NCI-H345 treated with DMSO at 0.1 percent for 48 hours (cell line): ENCODE measurements around the gene GPR149.
"Not testable (repeated sequence)": the region's sequence is repeated elsewhere in the genome, so short reads cannot be mapped to it uniquely, and the experiment has no call there.

ENCODE experiments used
- DNase-seq: peaks from one replicate; lab custom pipeline; 2025; ENCODE audit not compliant: unreplicated experiment; lab: John Stamatoyannopoulos, UW

GPR149 gene, protein sequence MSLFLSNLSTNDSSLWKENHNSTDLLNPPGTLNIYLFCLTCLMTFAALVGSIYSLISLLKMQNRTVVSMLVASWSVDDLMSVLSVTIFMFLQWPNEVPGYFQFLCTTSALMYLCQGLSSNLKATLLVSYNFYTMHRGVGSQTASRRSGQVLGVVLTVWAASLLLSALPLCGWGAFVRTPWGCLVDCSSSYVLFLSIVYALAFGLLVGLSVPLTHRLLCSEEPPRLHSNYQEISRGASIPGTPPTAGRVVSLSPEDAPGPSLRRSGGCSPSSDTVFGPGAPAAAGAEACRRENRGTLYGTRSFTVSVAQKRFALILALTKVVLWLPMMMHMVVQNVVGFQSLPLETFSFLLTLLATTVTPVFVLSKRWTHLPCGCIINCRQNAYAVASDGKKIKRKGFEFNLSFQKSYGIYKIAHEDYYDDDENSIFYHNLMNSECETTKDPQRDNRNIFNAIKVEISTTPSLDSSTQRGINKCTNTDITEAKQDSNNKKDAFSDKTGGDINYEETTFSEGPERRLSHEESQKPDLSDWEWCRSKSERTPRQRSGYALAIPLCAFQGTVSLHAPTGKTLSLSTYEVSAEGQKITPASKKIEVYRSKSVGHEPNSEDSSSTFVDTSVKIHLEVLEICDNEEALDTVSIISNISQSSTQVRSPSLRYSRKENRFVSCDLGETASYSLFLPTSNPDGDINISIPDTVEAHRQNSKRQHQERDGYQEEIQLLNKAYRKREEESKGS

GRCh38 chr3:154430014-154430413, at the start of gene GPR149:
Gene GPR149, minus strand, starts transcription at chr3:154430190. Its CDS starts 575 bp downstream, at chr3:154429615.
- DNase-seq: no peak

- no peak for DNase-seq
These were observed 43.8 kb upstream of the GPR149 start for GRCh38 chr3:154473769-154474168.

DNA sequence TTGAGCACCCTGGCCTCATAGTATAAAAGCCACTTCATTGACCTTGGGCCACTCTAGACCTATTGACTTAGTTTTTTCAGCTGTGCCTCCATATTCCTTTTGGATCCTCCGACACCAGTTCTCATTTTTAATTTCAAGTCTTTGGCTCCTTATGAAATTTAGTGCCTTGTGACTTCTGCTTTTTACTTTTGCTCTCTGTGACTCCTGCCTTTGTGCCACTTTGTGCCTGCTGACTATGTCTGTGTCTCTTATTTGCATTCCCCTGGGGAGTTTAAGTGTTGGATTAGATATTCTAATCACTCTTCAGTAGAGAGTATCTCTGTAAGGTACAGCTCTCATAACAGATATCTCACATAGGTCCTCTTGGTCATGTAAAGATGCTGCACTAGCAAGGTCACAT, 39.6 kb upstream of the GPR149 start:
- no peak for DNase-seq

DNA sequence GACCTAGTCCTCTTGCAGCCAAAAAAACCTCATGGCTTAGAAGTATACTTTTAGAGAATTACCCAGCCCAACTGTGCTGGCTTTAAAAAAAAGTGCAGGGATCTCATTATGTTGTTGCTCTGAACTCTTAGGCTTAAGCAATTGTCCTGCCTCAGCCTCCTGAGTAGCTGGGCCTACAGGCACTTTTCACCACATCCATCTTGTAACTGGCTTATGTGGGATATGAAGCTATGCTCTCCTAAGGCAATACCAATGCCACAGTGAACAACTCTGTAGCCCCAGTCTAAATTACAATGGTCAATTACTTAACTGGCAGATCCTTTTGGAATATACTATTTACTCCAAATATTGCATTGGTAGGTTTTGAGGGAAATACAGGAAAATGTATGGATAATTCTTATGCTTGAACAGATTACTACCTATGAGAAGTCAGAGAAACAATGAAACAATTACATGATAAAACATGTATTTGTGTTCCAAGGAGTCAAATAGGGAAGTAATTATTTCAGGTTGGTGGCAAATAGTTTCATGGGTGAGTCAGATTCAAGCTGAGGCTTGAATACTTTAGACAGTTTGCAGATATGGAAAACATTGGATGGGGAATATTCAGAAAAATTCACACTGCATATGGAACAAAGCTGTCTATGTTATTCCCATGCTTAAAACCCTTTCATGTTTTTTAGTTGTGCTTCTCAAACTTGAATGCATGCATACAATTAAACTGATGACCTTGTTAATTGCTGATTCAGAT, 34.6 kb upstream of the GPR149 start:
- DNase-seq: no peak

DNA sequence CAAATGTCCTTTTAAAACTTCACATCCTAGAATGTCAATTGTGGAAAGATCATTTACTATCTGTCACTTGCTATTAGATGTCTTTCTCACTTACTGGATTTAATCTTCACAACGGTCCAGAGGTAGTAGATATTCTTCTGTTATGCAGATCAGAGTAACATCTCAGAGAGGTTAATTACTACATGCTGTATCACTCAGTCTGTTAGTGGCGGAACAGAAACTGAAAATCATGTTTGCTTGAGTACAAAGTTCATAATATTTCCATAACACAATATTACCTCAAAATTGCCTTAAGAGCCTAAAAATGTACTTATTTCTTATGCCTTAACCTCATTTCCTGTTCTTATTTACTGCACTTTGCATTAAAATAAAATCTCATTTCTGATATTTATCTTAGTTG, 28.6 kb upstream of the GPR149 start:
- no peak for DNase-seq

DNA sequence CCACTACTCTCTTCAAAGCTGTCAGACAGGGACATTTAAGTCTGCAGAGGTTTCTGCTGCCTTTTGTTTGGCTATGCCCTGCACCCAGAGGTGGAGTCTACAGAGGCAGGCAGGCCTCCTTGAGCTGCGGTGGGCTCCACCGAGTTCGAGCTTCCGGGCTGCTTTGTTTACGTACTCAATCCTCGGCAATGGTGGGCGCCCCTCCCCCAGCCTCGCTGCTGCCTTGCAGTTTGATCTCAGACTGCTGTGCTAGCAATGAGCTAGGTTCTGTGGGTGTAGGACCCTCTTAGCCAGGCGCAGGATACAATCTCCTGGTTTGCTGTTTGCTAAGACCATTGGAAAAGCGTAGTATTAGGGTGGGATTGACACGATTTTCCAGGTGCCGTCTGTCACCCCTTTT, 9.1 kb upstream of the GPR149 start:
- not testable (repeated sequence) for DNase-seq

GRCh38 chr3:154431043-154431442, 1.1 kb upstream of the GPR149 start:
- DNase-seq: no peak

- DNase-seq: no peak
These were observed 1.4 kb downstream of the GPR149 start for GRCh38 chr3:154428286-154429206.

- DNase-seq: no peak
These were observed 2.2 kb downstream of the GPR149 start for GRCh38 chr3:154427685-154428285.

DNA sequence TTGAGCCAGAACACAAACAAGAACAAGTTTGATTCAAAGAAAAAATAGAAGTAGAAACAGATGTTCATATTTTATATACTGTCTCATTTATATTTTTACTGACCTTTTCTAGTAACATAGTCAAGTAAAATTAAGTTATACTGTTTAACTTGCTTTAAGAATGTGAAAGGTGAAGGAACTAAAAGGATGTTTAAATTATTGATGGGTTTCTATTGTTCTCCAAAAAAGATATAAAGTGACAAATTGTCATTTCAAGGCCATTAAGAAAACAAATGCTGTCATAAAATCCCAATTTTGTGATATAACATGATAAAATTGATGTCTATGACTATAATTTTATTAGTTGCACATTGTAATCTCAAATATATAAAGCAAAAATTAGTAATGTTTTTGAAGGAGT, 7.3 kb downstream of the GPR149 start:
- DNase-seq: no peak

- no peak for DNase-seq
These were observed 8.9 kb downstream of the GPR149 start for GRCh38 chr3:154421083-154421482.

DNA sequence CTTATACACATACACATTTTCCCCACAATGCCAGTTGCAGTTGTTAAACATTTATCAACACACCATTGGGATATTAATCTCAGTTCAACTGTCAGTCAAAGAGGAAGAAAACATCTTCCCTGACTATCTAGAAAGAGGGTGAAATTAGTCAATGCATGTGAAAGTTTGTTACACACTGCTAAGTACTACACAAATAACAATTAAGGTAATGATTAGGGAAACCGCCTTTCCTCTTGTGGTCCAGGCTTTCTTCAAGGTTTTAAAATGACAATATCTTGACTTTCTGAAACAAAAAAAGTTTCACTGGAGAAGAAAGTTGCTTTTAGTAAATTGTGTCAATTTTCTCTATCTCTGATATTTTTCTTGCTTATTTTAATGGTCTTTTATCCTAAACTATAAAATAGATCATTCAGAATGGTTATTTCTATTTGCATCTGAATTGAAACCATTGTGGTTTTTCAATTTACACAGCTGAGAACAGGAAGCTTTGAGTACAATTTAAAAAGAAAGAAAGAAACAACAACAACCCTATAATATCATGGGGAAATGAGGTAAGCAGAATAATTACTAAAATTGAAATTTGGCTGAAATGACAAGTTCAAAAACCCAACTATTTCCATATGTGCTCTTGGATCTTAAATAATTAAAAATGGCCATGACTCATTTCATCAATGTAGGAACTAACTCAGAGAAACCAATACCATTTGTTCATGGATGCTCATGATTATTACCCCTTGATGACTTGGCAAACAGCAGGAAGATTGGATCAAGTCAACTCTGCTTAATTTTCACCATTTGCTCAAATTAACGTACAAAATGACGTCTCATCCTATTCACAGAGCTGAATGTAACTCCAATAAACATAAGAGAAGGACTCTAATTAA, 31.7 kb downstream of the GPR149 start:
- no peak for DNase-seq

GRCh38 chr3:154389861-154390260, 40.1 kb downstream of the GPR149 start:
- no peak for DNase-seq

DNA sequence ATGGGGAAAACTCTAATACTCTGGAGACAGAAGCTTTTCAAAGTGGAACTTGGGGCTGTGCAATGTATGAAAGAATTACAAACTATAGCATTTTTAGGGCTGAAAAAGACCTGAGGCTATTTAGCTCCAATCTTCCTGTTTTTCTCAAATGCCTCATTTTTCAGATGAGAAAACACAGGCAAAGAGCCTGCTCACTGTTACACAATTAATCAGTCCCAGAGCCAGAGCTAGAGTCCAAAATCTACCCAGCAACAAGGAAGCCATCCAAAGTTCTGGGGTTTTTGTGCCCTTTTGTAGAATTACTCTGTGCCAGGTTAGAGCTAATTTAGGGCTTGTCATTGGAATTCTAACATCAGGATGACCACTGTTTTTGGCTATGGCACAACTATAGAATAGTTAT, 45.5 kb downstream of the GPR149 start:
- no peak for DNase-seq

- DNase-seq: no peak
These were observed 51.7 kb downstream of the GPR149 start for GRCh38 chr3:154378311-154378710.

DNA sequence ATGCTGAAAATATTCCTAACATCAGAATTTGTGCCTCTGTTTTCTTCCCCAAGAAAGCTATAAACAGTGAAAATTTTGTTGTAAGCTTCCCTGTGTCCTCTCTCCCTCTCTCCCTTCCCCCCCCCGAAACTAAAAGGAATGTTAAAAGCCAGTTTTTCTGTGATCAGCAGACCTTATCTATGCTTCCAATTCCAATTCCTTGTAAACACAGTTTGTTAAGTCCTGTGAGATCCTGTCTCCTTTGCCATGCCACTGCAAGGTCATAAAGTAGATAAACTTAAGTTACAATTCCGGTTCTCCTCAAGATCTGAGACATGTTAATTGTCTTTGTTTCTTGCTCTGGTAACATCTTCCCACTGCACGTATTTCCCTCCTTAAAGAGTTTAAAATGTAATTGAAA, 62.8 kb downstream of the GPR149 start:
- no peak for DNase-seq

- DNase-seq: no peak
These were observed 65.1 kb downstream of the GPR149 start for GRCh38 chr3:154364849-154365248.

DNA sequence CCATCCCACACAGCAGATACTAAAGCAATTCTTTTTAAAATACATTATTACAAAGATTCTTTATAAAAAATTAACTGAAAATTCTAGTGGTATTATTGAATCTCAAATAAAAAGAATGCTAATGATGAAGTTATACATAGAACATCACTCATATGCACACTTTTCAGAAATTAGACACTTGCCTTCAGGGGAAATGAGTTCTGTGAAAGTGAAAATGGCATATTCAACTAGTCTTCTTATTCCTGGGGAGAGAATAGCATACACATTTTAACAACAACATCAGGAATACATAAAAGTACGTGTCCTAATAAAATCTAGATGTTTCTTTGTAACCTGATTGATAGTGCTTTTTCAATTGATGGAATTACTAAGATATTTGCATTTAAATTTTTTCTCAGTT, 68.9 kb downstream of the GPR149 start:
- no peak for DNase-seq

- no peak for DNase-seq
These were observed 74.0 kb downstream of the GPR149 start for GRCh38 chr3:154356009-154356408.
